GM23248 (cell line): ENCODE results near the gene PDE6D. TPM values are rescaled to one million over a fixed set of nuclear protein-coding genes. Genes with fewer than 3 reads are reported as not detected.

Source experiments
- DNase-seq: peaks from one replicate; pipeline ENCODE4 v3.0.0-alpha.2; 2015
- H2AFZ ChIP-seq: fragments of 200-600 bp; sonication (generic); 2 replicates; pipeline ENCODE4 v1.6.1; 2016; ENCODE audit warnings: antibody characterized with exemption
- H3F3A ChIP-seq: fragments of 200-600 bp; sonication (generic); 2 replicates; pipeline ENCODE4 v1.6.1; 2016; ENCODE audit warnings: mild to moderate bottlenecking, antibody characterized with exemption, mixed run types; ENCODE audit not compliant: insufficient read depth
- H3K27ac ChIP-seq: fragments of 200-600 bp; sonication (generic); 2 replicates; pipeline ENCODE4 v1.5.1; 2016; ENCODE audit warnings: mild to moderate bottlenecking
- H3K27me3 ChIP-seq: fragments of 200-600 bp; sonication (generic); replicated peaks from 2 replicates; pipeline ENCODE4 v1.6.1; 2016; ENCODE audit warnings: mild to moderate bottlenecking; ENCODE audit not compliant: insufficient read depth
- H3K36me3 ChIP-seq: fragments of 200-600 bp; sonication (generic); 2 replicates; pipeline ENCODE4 v1.6.1; 2016; ENCODE audit warnings: low read depth, mild to moderate bottlenecking
- H3K4me1 ChIP-seq: fragments of 200-600 bp; sonication (generic); 2 replicates; pipeline ENCODE4 v1.6.1; 2016; ENCODE audit warnings: mild to moderate bottlenecking; ENCODE audit not compliant: insufficient read depth
- H3K4me2 ChIP-seq: fragments of 200-600 bp; sonication (generic); one replicate; pipeline ENCODE4 v1.6.1; 2016; ENCODE audit warnings: mild to moderate bottlenecking; ENCODE audit not compliant: unreplicated experiment
- H3K4me3 ChIP-seq: fragments of 200-600 bp; sonication (generic); 2 replicates; pipeline ENCODE4 v1.5.1; 2016; ENCODE audit warnings: mild to moderate bottlenecking
- H3K79me2 ChIP-seq: fragments of 200-600 bp; sonication (generic); 2 replicates; pipeline ENCODE4 v1.6.1; 2016; ENCODE audit warnings: mild to moderate bottlenecking; ENCODE audit not compliant: insufficient read depth
- H3K9ac ChIP-seq: fragments of 200-600 bp; sonication (generic); 2 replicates; pipeline ENCODE4 v1.6.1; 2016; ENCODE audit warnings: mild to moderate bottlenecking
- H3K9me2 ChIP-seq: fragments of 200-600 bp; sonication (generic); 2 replicates; pipeline ENCODE4 v1.6.1; 2016; ENCODE audit warnings: mixed run types, mild to moderate bottlenecking, moderate library complexity; ENCODE audit not compliant: insufficient read depth
- H3K9me3 ChIP-seq: fragments of 200-600 bp; sonication (generic); one replicate; pipeline ENCODE4 v1.6.1; 2017; ENCODE audit warnings: low read depth
- H4K20me1 ChIP-seq: fragments of 200-600 bp; sonication (generic); 2 replicates; pipeline ENCODE4 v1.6.0; 2016; ENCODE audit not compliant: insufficient read depth
- EZH2 ChIP-seq: fragments of 200-600 bp; sonication (generic); IDR thresholded peaks from 2 replicates; pipeline ENCODE4 v1.6.1; 2018; ENCODE audit warnings: antibody characterized with exemption, mild to moderate bottlenecking; ENCODE audit not compliant: insufficient read depth, poor library complexity, severe bottlenecking
- EZH2phosphoT487 ChIP-seq: fragments of 200-600 bp; sonication (generic); IDR thresholded peaks from 2 replicates; pipeline ENCODE4 v1.6.1; 2018; ENCODE audit warnings: antibody characterized with exemption, moderate library complexity, mild to moderate bottlenecking, low read depth; ENCODE audit not compliant: insufficient read depth
- WGBS, 2 experiments: methylation state at CpG; one replicate each; pipeline ENCODE4 v1.1.6; 2015 to 2017; ENCODE audit warnings: low lambda C conversion rate in 2 of 2, low coverage in 1 of 2; ENCODE audit errors: missing lambda C conversion rate in 2 of 2; 5-methylcytosine and 5-hydroxymethylcytosine counted together
- in situ Hi-C: fragments of 300-500 bp; cut with MboI; formaldehyde crosslinking; loops from 2 replicates; pipeline ENCODE4 v1.15.0; 2020
- polyA plus RNA-seq: library from polyadenylated mRNA; unstranded; fragments of >200 nt; fragmentation: Nextera tagmentation; extraction: Ambion mirVana; gene quantifications from 2 replicates; pipeline ENCODE4 v1.2.1, GENCODE V29; 2016
- total RNA-seq: library from RNA; depleted of rRNA; stranded (reverse); fragments of >200 nt; shearing (Covaris generic); gene quantifications from 2 replicates; pipeline ENCODE4 v1.2.3, GENCODE V29; 2014

Gene PDE6D
- total and polyA plus RNA-seq, 2 experiments from 2014 or later: 29.5 to 36.3 TPM

GRCh38 chr2:231781798-231782726 lies 980 bp upstream of the PDE6D start:
- Histone ChIP-seq H3K27ac (peak overlapping the region; percentile 73), H3K36me3 (no peaks in the 10 kb centered on the region), H3K9ac (peak overlapping the region; percentile 85), H3K27me3 (no peaks in the 10 kb centered on the region), H3K4me1 (peaks cover 11% of the 10 kb centered on the region), H3K79me2 (peaks cover 57% of the 10 kb centered on the region), H3K4me3 (peak overlapping the region; percentile 95), H3K9me2 (no peaks in the 10 kb centered on the region), H4K20me1 (no peaks in the 10 kb centered on the region), H3K4me2 (peak overlapping the region; percentile 96), H3F3A (0 out of 2 replicates have a peak, but pooled peaks cover 12% of the 10 kb centered on the region), H3K9me3 (no peaks in the 10 kb centered on the region), H2AFZ (peak overlapping the region; percentile 99)
- TF ChIP-seq EZH2phosphoT487 (no peak), EZH2 (no peak)
- DNase-seq: peak; percentile 67
- WGBS, 2 experiments: 1 to 2% methylated on average over 12 of the region's 12 CpGs
- in situ Hi-C loops: no loop called here

GRCh38 chr2:231780123-231780908 lies 766 bp downstream of the PDE6D start:
- no peaks in the 10 kb centered on the region for H4K20me1 ChIP-seq
- in situ Hi-C loops: no loop called here
- peak overlapping the region; percentile 99 for H2AFZ ChIP-seq
- H3K4me1 ChIP-seq: peaks cover 11% of the 10 kb centered on the region; the same call in 1 of the 2 replicates
- WGBS, 2 experiments: 6 to 12% methylated on average over 28 to 51 of the region's 51 CpGs
- no peaks in the 10 kb centered on the region for H3K9me3 ChIP-seq
- no peak overlapping the region for H3K27ac ChIP-seq
- H3K27me3 ChIP-seq: no peaks in the 10 kb centered on the region
- peak overlapping the region; percentile 89 for H3K4me2 ChIP-seq
- peak; percentile 63 for DNase-seq
- TF ChIP-seq EZH2phosphoT487 (no peak), EZH2 (no peak)
- no peaks in the 10 kb centered on the region for H3K9me2 ChIP-seq
- H3K79me2 ChIP-seq: peaks cover 43% of the 10 kb centered on the region
- peak overlapping the region; percentile 95 for H3K4me3 ChIP-seq
- H3F3A ChIP-seq: 0 out of 2 replicates have a peak, but pooled peaks cover 12% of the 10 kb centered on the region
- peak overlapping the region; percentile 85 for H3K9ac ChIP-seq
- H3K36me3 ChIP-seq: no peaks in the 10 kb centered on the region

GRCh38 chr2:231769170-231770136 lies 11.6 kb downstream of the PDE6D start:
- Histone ChIP-seq H3K4me3 (no peak overlapping the region), H3K79me2 (no peaks in the 10 kb centered on the region), H3K4me1 (0 out of 2 replicates have a peak, but pooled peaks cover 7% of the 10 kb centered on the region), H3K9ac (no peak overlapping the region), H3K27me3 (no peaks in the 10 kb centered on the region), H4K20me1 (no peaks in the 10 kb centered on the region), H3K9me3 (no peaks in the 10 kb centered on the region), H2AFZ (no peak overlapping the region), H3K36me3 (no peaks in the 10 kb centered on the region), H3K9me2 (no peaks in the 10 kb centered on the region), H3K27ac (no peak overlapping the region), H3K4me2 (no peak overlapping the region), H3F3A (no peaks in the 10 kb centered on the region)
- no peak for DNase-seq
- no peak for TF ChIP-seq EZH2
- in situ Hi-C loops: no loop called here
- WGBS, 2 experiments: 90% methylated on average over 6 of the region's 6 CpGs
